Retinal pigment epithelial cell (primary cell): ENCODE results near the gene SATB2.
A peak's percentile ranks its signal among the peaks of the same experiment; 100 is the strongest.

Source experiments
- DNase-seq: peaks from one replicate; pipeline ENCODE4 v3.0.0-alpha.2; 2010; ENCODE audit warnings: low read depth
- H3K4me3 ChIP-seq: 2 replicates; pipeline ENCODE4 v1.5.1; 2011; ENCODE audit warnings: mild to moderate bottlenecking, low read length, control low read depth, moderate library complexity
- CTCF ChIP-seq: conservative IDR thresholded peaks from 2 replicates; pipeline ENCODE4 v1.5.1; 2011; ENCODE audit warnings: low read depth, low read length, control low read depth, inconsistent platforms

SATB2 gene

GRCh38 chr2:199470672-199471442, 13.1 kb upstream of the SATB2 start:
- DNase-seq, result no peak
- peak overlapping the region; percentile 6 for H3K4me3 ChIP-seq
- no peak for TF ChIP-seq CTCF

GRCh38 chr2:199470361-199470671, 12.6 kb upstream of the SATB2 start:
- no peak overlapping the region for H3K4me3 ChIP-seq
- TF ChIP-seq CTCF, result no peak
- no peak for DNase-seq

GRCh38 chr2:199469514-199470360, 12.0 kb upstream of the SATB2 start:
- H3K4me3 ChIP-seq, result no peak overlapping the region
- TF ChIP-seq CTCF, result no peak
- DNase-seq, result no peak

GRCh38 chr2:199468561-199469513, 11.1 kb upstream of the SATB2 start:
- DNase-seq, result no peak
- no peak overlapping the region for H3K4me3 ChIP-seq
- TF ChIP-seq CTCF, result no peak

GRCh38 chr2:199467066-199467822, 9.5 kb upstream of the SATB2 start:
- no peak overlapping the region for H3K4me3 ChIP-seq
- no peak for DNase-seq
- TF ChIP-seq CTCF, result no peak

- no peak for DNase-seq
- H3K4me3 ChIP-seq, result no peak overlapping the region
- TF ChIP-seq CTCF, result no peak
Measured at GRCh38 chr2:199466692-199467065, 8.9 kb upstream of the SATB2 start.
